AG10803 (cell line): ENCODE data around the gene MAP1LC3B2.

Source experiments
- DNase-seq: peaks from one replicate; pipeline ENCODE4 v3.0.0; 2010; ENCODE audit warnings: low read depth
- H3K4me3 ChIP-seq: 2 replicates; pipeline ENCODE4 v1.5.1; 2011; ENCODE audit warnings: mild to moderate bottlenecking, low read length, control low read depth
- CTCF ChIP-seq: conservative IDR thresholded peaks from 2 replicates; pipeline ENCODE4 v1.5.1; 2011; ENCODE audit warnings: mild to moderate bottlenecking, low read length, control low read depth, inconsistent platforms

MAP1LC3B2 gene

DNA sequence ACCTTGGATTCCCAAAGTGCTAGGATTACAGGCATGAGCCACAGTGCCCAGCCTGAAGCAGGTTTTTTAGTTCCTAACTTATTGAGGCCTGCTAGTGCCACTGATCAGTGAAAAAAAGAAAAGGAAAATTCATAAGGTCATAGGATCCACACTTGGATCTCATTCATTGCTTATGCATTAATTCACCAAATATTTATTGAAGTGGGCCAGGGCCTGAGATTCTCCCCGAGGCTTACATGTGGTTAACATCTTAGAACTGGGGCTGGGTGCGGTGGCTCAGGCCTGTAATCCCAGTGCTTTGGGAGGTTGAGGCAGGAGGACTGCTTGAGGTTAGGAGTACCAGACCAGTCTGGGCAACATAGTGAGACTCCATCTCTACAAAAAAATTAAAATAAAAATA lies 29.5 kb upstream of the MAP1LC3B2 start:
- peak; percentile 65 for DNase-seq
- no peak for TF ChIP-seq CTCF
- no peak overlapping the region for H3K4me3 ChIP-seq

- no peak for DNase-seq
- no peak for TF ChIP-seq CTCF
- no peak overlapping the region for H3K4me3 ChIP-seq
Measured at GRCh38 chr12:116532428-116532827, 26.8 kb upstream of the MAP1LC3B2 start.

DNA sequence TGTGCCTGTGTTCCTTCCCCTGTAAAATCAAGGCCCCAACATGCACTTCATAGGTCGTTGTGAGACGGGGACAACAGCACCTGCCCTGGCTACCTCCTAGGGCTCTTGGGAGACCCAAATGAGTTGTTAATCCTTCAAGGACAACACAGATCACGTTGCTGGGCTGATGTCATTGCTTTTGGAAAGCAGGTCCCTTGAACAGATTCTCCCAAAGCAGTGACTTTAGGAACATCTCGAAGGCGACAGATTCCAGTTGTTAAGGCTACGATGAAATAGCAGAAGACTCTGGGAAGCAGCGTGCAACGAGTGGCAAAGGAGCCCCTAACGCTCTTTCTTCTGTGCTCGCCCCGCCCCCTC lies 26.2 kb upstream of the MAP1LC3B2 start:
- no peak for TF ChIP-seq CTCF
- no peak for DNase-seq
- H3K4me3 ChIP-seq, result peak overlapping the region; percentile 65

DNA sequence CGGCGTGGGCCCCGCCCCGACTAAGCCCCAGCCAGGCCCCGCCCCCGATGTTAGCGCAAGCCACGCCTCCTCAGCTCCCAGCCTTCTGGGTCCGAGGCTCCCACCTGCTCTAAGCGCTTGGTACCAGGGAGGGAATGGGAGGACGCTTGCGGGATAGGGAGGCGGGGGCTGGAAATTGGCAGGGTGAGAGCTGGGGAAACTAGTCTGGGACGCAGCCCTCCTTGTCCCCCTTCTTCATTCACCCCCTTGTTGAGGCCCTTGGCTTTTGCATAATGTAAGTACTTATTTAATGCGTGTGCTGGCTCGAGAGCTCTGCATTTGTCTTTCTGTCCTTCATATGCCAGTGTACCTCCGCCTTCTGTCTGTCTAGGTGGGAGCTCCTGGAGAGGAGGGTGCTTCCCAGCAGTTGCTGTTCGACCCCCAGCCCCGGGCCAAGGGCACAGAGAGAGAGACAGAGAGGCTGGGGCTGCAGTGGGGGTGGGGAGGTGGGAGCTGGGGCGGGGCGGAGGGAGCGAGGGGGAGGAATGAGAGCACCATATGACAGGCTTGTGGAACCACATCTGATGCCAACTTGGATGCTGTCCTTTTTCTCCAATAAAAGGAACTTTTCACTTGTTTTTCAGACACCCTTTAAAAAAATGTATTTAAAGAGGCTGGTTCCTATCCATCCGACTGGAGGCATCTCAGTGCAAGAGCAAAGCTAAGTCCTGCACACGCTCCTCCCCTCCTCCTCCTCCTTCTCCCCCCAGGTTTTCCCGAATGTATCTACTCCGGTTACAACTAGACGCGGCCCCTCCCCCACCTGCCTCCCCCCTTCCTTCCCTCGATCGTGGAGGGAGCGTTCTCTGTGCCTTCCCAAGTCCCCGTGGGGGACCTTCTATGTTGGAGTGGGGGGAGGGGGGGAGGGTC lies 25.6 kb upstream of the MAP1LC3B2 start:
- H3K4me3 ChIP-seq, result peak overlapping the region; percentile 65
- peak; percentile 74 for DNase-seq
- no peak for TF ChIP-seq CTCF

GRCh38 chr12:116534311-116535121 lies 24.7 kb upstream of the MAP1LC3B2 start:
- H3K4me3 ChIP-seq, result peak overlapping the region; percentile 65
- TF ChIP-seq CTCF, result no peak
- DNase-seq, result no peak

- no peak overlapping the region for H3K4me3 ChIP-seq
- DNase-seq, result no peak
- TF ChIP-seq CTCF, result no peak
Measured at GRCh38 chr12:116535241-116535640, 23.9 kb upstream of the MAP1LC3B2 start.
